MM.1S (cell line): ENCODE data around the gene ENPP4.
"Not testable (repeated sequence)": the region's sequence is repeated elsewhere in the genome, so short reads cannot be mapped to it uniquely, and the experiment has no call there.

Experiments used
- DNase-seq: peaks from one replicate; pipeline ENCODE4 v3.0.0-alpha.2; 2015
- H2AFZ ChIP-seq: fragments of 300-600 bp; sonication (generic); 2 replicates; pipeline ENCODE4 v1.6.0; 2016; ENCODE audit warnings: antibody characterized with exemption, low read length
- H3F3A ChIP-seq: fragments of 300-600 bp; sonication (generic); 2 replicates; pipeline ENCODE4 v1.6.1; 2016; ENCODE audit warnings: mild to moderate bottlenecking, antibody characterized with exemption, low read length, moderate library complexity, mixed read lengths; ENCODE audit not compliant: insufficient read depth
- H3K27ac ChIP-seq: fragments of 300-600 bp; sonication (generic); 2 replicates; pipeline ENCODE4 v1.5.1; 2016; ENCODE audit warnings: mild to moderate bottlenecking, low read length
- H3K27me3 ChIP-seq: fragments of 300-600 bp; sonication (generic); replicated peaks from 2 replicates; pipeline ENCODE4 v1.6.0; 2016; ENCODE audit warnings: low read length; ENCODE audit not compliant: insufficient read depth
- H3K36me3 ChIP-seq: fragments of 300-600 bp; sonication (generic); replicated peaks from 2 replicates; pipeline ENCODE4 v1.6.1; 2016; ENCODE audit warnings: mild to moderate bottlenecking, low read length, mixed read lengths; ENCODE audit not compliant: insufficient read depth
- H3K4me1 ChIP-seq: fragments of 300-600 bp; sonication (generic); 2 replicates; pipeline ENCODE4 v1.6.1; 2016; ENCODE audit warnings: low read length, mixed read lengths
- H3K4me2 ChIP-seq: fragments of 300-600 bp; sonication (generic); 2 replicates; pipeline ENCODE4 v1.6.0; 2016; ENCODE audit warnings: low read depth, low read length
- H3K4me3 ChIP-seq: fragments of 300-600 bp; sonication (generic); 2 replicates; pipeline ENCODE4 v1.5.1; 2016; ENCODE audit warnings: low read length, mixed read lengths
- H3K79me2 ChIP-seq: fragments of 300-600 bp; sonication (generic); 2 replicates; pipeline ENCODE4 v1.6.1; 2016; ENCODE audit warnings: mixed run types, low read length, mixed read lengths
- H3K9ac ChIP-seq: fragments of 300-600 bp; sonication (generic); 2 replicates; pipeline ENCODE4 v1.6.1; 2016; ENCODE audit warnings: low read length, mixed read lengths
- H3K9me2 ChIP-seq: fragments of 300-600 bp; sonication (generic); replicated peaks from 2 replicates; pipeline ENCODE4 v1.6.1; 2016; ENCODE audit warnings: mild to moderate bottlenecking, low read length, mixed read lengths; ENCODE audit not compliant: insufficient read depth
- H3K9me3 ChIP-seq: fragments of 300-600 bp; sonication (generic); replicated peaks from 2 replicates; pipeline ENCODE4 v1.6.1; 2016; ENCODE audit warnings: mild to moderate bottlenecking, low read length, mixed read lengths; ENCODE audit not compliant: insufficient read depth
- H4K20me1 ChIP-seq: fragments of 300-600 bp; sonication (generic); 2 replicates; pipeline ENCODE4 v1.6.1; 2016; ENCODE audit warnings: mild to moderate bottlenecking, low read length, moderate library complexity, mixed read lengths; ENCODE audit not compliant: insufficient read depth
- EZH2 ChIP-seq: fragments of 300-600 bp; sonication (generic); optimal IDR thresholded peaks from 2 replicates; pipeline ENCODE3; 2017; ENCODE audit warnings: low read depth, mild to moderate bottlenecking, antibody characterized with exemption, low read length, mixed read lengths
- EZH2phosphoT487 ChIP-seq: fragments of 300-600 bp; sonication (generic); IDR thresholded peaks from 2 replicates; pipeline ENCODE4 v1.6.1; 2018; ENCODE audit warnings: antibody characterized with exemption, low read length
- TF ChIP-seq, protein P1 (sequence below): fragments of 300-600 bp; sonication (generic); IDR thresholded peaks from 2 replicates; pipeline ENCODE4 v1.5.1; 2016; ENCODE audit warnings: antibody characterized with exemption, low read length, mixed read lengths

The ENPP4 gene

DNA sequence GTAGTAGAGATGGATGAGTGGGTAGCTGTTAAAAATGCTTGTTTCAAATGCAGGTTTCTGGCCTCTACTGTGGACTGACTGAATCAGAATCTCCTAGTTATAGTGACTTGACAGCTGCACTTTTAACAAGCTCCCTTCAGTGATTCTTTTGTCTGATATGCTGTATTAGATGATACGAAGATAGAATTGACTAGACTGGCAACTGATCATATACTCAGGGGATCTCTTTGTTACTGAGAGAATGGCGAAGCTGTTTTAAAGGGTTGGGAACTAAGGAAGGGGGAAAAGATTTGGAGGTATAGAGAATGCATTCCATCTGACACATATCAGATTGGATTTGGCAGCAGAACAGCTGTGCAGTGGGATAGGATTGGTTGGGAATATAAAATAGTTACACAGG lies 7.0 kb downstream of the ENPP4 start:
- Histone ChIP-seq H3K4me3 (no peak overlapping the region), H3K9me2 (no peaks in the 10 kb centered on the region), H3K36me3 (no peaks in the 10 kb centered on the region), H3K9ac (no peak overlapping the region), H3K79me2 (peaks cover 11% of the 10 kb centered on the region), H3K27ac (no peak overlapping the region), H3F3A (no peaks in the 10 kb centered on the region), H3K27me3 (no peaks in the 10 kb centered on the region), H3K4me1 (no peaks in the 10 kb centered on the region), H4K20me1 (no peaks in the 10 kb centered on the region), H3K9me3 (no peaks in the 10 kb centered on the region), H3K4me2 (no peak overlapping the region), H2AFZ (no peak overlapping the region)
- no peak for DNase-seq
- TF ChIP-seq, protein P1, sequence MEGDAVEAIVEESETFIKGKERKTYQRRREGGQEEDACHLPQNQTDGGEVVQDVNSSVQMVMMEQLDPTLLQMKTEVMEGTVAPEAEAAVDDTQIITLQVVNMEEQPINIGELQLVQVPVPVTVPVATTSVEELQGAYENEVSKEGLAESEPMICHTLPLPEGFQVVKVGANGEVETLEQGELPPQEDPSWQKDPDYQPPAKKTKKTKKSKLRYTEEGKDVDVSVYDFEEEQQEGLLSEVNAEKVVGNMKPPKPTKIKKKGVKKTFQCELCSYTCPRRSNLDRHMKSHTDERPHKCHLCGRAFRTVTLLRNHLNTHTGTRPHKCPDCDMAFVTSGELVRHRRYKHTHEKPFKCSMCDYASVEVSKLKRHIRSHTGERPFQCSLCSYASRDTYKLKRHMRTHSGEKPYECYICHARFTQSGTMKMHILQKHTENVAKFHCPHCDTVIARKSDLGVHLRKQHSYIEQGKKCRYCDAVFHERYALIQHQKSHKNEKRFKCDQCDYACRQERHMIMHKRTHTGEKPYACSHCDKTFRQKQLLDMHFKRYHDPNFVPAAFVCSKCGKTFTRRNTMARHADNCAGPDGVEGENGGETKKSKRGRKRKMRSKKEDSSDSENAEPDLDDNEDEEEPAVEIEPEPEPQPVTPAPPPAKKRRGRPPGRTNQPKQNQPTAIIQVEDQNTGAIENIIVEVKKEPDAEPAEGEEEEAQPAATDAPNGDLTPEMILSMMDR, result no peak
- TF ChIP-seq EZH2phosphoT487, result no peak
- TF ChIP-seq EZH2, result no peak

DNA sequence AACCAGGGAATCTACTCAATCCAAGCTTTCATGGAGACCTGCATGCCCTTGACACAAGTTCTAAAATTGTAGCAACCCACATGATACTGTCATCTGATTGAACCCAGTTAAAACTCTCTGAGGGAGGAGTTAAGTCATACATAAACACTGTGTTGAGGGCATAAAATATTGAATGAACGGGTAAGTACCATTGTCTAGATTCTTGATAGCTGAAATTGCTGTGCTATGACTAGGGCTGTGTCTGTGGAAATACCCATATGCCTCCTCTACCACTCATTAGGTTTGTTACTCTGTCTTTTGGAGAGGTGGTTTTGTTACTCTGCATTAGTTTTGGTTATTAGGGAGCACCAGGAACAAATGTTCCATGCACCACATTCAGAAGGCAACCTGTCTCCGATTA lies 7.6 kb downstream of the ENPP4 start:
- DNase-seq, result no peak
- Histone ChIP-seq H3K4me3 (no peak overlapping the region), H3K36me3 (no peaks in the 10 kb centered on the region), H3K27me3 (no peaks in the 10 kb centered on the region), H3K9ac (no peak overlapping the region), H3K9me3 (no peaks in the 10 kb centered on the region), H4K20me1 (no peaks in the 10 kb centered on the region), H3K27ac (no peak overlapping the region), H3K9me2 (no peaks in the 10 kb centered on the region), H3F3A (no peaks in the 10 kb centered on the region), H3K79me2 (peaks cover 11% of the 10 kb centered on the region), H3K4me1 (no peaks in the 10 kb centered on the region), H3K4me2 (no peak overlapping the region), H2AFZ (no peak overlapping the region)
- TF ChIP-seq EZH2phosphoT487 (no peak), EZH2 (no peak)
- TF ChIP-seq, protein P1, result no peak

DNA sequence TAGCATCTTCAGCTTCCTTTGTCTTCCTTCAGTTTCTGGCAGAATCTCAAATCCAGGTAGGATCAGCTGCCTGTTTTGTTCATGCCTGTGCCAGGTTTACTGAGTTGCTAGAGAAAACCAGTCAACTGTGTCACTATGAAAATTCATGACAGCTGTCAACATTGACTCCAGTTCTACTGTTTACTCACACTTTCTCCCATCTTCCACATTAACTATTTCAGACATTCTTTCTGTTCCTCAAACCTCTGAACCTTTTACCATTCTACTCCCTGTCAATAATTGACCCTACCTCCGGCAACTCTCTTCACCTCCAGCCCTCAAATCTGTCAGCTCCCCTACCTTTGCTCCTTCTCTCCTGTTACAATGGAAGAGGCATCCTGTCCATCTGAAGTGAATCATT lies 8.5 kb downstream of the ENPP4 start:
- Histone ChIP-seq H3K79me2 (peaks cover 11% of the 10 kb centered on the region), H3K4me3 (no peak overlapping the region), H3K9me2 (no peaks in the 10 kb centered on the region), H3K4me2 (no peak overlapping the region), H3K36me3 (no peaks in the 10 kb centered on the region), H4K20me1 (no peaks in the 10 kb centered on the region), H3K9ac (no peak overlapping the region), H2AFZ (no peak overlapping the region), H3K4me1 (no peaks in the 10 kb centered on the region), H3K27me3 (no peaks in the 10 kb centered on the region), H3K27ac (no peak overlapping the region), H3F3A (no peaks in the 10 kb centered on the region), H3K9me3 (no peaks in the 10 kb centered on the region)
- TF ChIP-seq EZH2phosphoT487 (no peak), EZH2 (no peak)
- TF ChIP-seq, protein P1, result no peak
- DNase-seq, result no peak

DNA sequence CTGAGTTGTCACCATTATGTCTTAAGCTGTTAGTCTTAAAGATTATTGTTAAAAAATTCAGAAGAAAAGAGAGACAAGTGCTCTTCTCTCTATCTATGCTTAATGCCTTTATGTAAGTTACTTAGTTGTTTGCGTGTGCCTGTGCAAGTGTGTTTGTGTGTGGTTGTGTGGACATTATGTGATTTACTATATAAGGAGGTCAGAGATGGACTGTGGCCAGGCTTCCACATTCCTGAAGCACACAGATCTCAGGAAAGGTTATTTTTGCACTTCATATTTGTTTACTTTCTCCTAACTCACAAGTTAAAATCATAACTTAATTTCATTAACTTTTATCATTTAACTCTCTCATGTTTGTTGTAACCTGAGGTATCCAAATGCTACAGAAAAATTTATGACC lies 14.5 kb downstream of the ENPP4 start:
- H2AFZ ChIP-seq, result no peak overlapping the region
- no peaks in the 10 kb centered on the region for H3K36me3 ChIP-seq
- H3K9me2 ChIP-seq, result no peaks in the 10 kb centered on the region
- no peaks in the 10 kb centered on the region for H4K20me1 ChIP-seq
- no peaks in the 10 kb centered on the region for H3F3A ChIP-seq
- no peaks in the 10 kb centered on the region for H3K79me2 ChIP-seq
- TF ChIP-seq EZH2phosphoT487, result no peak
- no peak for TF ChIP-seq EZH2
- TF ChIP-seq, protein P1, result no peak
- H3K9ac ChIP-seq, result no peak overlapping the region
- no peak overlapping the region for H3K27ac ChIP-seq
- DNase-seq, result no peak
- no peaks in the 10 kb centered on the region for H3K27me3 ChIP-seq
- H3K9me3 ChIP-seq, result no peaks in the 10 kb centered on the region
- no peak overlapping the region for H3K4me3 ChIP-seq
- no peak overlapping the region for H3K4me2 ChIP-seq
- H3K4me1 ChIP-seq, result no peaks in the 10 kb centered on the region

DNA sequence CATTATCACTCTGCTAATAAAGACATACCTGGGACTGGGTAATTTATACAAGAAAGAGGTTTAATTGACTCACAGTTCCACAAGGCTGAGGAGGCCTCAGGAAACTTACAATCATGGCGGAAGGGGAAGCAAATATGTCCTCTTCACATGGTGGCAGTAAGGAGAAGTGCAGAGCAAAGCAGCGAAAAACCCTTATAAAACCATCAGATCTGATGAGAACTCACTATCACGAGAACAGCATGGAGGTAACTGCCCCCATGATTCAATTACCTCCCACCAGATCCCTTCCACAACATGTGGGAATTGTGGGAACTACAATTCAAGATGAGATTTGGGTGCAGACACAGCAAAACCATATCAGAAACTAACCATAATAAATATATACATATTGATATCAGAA lies 19.3 kb downstream of the ENPP4 start:
- not testable (repeated sequence) for H3K4me3 ChIP-seq, H3K9me2 ChIP-seq, H3K36me3 ChIP-seq, H3K27ac ChIP-seq, DNase-seq, H3K4me1 ChIP-seq, H3K9me3 ChIP-seq, H3K27me3 ChIP-seq, H3K4me2 ChIP-seq, H3K79me2 ChIP-seq, H2AFZ ChIP-seq, H3F3A ChIP-seq, H4K20me1 ChIP-seq, H3K9ac ChIP-seq
